ENCODE data around the gene UGT1A6.
"Not testable (repeated sequence)": the region's sequence is repeated elsewhere in the genome, so short reads cannot be mapped to it uniquely, and the experiment has no call there.

The UGT1A6 gene

GRCh38 chr2:233692648-233693047 lies at the start of gene UGT1A6:
Gene UGT1A6 (plus strand): TSS chr2:233692890. CDS start chr2:233693005, 115 bp downstream.
- no peak for DNase-seq

GRCh38 chr2:233643128-233643527 lies 49.6 kb upstream of the UGT1A6 start:
- no peak for DNase-seq

- not testable (repeated sequence) for DNase-seq
Observed at GRCh38 chr2:233646033-233646432, 46.7 kb upstream of the UGT1A6 start.

DNA sequence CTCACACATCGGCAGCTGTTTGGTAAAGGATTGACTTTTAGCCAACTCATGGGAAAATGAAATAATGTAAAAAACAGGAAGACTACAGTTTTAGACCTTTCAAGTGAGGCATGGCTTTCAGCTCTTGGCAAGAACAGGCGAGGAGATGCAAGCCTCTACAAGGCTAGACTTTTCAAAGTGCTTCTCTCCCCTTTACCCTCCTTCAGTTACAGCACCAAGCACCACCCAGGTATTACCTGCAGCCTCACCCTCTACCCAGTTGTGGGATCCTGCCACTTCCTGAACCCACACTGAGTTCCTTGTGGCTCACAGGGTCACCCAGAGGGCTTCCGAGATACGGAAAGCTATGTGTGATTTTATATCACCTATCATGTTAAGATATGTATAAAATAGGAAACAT lies 41.7 kb upstream of the UGT1A6 start:
- DNase-seq, result no peak

- no peak for DNase-seq
Observed at GRCh38 chr2:233651430-233651829, 41.3 kb upstream of the UGT1A6 start.

- no peak for DNase-seq
Observed at GRCh38 chr2:233654501-233654900, 38.2 kb upstream of the UGT1A6 start.

GRCh38 chr2:233655043-233655442 lies 37.6 kb upstream of the UGT1A6 start:
- DNase-seq, result no peak

- DNase-seq, result not testable (repeated sequence)
Observed at GRCh38 chr2:233655943-233656342, 36.7 kb upstream of the UGT1A6 start.

DNA sequence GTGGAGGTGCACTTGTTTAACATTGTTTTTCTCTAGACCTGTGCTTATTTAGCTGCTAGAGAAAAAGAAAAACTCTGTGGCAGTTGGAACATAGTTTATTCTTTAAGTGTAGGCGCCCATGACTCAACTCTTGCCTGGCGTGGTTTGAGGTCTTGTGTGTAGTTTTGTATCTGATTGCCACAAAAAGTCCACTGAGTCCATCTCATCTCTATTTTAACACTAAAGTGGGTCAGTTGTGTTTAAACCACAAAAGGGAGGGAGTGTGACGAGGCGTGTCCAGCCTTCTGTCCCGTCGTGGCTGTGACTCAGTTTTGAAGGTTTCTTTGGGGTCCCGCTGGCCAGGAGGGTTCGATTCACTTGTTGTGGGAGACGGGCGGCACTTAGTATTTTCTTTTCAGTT lies 36.2 kb upstream of the UGT1A6 start:
- DNase-seq, result no peak

DNA sequence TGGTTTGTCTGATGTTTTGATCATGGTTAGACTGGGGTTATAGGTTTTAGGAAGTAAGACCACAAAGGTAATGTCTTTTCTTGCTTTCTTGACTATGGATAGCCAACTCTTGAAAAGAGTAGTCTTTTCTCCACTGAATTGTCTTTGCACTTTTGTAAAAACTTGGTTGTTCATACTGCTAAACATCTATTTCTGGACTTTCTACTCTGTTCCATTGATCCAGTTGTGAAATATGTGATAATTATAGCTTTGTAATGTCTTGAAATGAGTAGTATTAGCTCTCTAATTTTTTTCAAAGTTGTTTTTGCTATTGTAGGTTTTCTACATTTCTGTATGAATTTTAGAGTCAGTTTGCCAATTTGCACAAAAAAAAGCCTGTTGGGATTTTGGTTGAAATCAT lies 34.1 kb upstream of the UGT1A6 start:
- no peak for DNase-seq

GRCh38 chr2:233663911-233664310 lies 28.8 kb upstream of the UGT1A6 start:
- DNase-seq, result no peak

DNA sequence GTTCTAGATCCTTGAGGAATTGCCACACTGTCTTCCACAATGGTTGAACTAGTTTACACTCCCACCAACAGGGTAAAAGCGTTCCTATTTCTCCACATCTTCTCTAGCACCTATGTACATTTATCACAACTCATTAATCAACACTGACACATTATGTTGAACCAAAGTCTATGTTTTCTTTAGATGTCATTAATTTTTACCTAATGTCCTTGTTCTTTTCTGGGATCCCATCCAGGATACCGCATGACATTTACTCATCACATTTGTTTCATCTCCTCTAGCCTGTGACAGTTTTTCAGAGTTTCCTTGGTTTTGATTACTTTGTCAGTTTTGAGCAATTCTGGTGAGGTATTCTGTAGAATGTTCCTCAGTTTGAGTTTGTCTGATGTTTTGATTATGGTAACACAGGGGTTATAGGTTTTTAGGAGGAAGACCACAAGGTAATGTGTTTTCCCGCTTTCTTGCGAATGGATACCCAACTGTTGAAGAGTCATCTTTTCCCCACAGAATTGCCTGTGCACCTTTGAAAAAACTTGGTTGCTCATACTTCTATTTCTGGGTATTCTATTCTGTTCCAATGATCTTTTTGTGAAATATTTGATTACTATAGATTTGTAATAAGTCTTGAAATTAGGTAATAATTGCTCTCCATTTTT lies 24.0 kb upstream of the UGT1A6 start:
- DNase-seq, result no peak

DNA sequence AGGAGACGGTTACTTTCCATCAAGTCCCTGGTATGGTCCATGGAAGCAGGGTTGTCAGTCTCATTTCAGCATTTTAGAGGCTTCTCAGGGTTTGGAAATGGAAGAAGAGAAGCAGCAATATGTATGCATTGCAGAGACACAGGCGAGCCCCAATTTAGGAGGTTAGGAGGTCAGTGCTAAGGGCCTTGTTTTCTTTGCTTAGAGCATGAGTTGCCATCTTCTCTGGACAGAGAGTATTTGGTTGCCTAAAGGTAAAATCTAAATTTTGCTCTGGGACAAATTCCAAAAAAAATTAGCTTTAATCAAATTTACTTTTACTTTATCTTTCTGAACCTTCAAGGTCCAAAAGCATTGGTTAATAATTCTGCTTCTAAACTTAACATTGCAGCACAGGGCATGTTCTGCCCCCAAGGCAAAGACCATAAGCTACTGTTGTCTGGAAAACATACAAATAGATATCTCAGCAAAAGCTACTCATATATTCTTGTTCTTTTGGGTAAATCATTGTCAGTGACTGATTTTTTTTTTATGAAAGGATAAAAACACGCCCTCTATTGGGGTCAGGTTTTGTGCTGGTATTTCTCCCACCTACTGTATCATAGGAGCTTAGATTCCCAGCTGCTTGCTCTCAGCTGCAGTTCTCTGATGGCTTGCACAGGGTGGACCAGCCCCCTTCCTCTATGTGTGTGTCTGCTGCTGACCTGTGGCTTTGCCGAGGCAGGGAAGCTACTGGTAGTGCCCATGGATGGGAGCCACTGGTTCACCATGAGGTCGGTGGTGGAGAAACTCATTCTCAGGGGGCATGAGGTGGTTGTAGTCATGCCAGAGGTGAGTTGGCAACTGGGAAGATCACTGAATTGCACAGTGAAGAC lies 21.2 kb upstream of the UGT1A6 start, which contains the start of gene UGT1A9:
Gene UGT1A9, plus strand, starts transcription at position 609 of the 872 bp plus-strand sequence. Its CDS starts 37 bp downstream, at position 646.
- DNase-seq, result no peak

DNA sequence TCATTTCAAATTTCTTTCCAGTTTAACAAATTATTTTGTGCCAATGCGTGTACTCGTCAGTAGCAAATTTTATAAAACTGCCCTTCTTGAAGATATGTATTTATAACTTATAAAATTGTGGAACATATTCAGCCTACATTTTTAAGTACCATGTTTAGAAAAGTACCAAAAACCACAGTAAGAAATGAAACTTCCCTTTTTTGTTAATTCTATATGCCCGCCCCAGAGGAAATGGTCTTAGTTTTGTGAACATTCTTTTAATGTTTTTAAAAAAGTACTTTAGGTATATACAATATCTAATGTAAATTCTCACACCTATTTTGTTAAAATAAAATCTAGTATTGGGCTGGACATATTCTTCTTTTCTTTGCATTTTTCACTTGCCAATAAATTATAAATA lies 19.8 kb upstream of the UGT1A6 start:
- DNase-seq, result no peak

DNA sequence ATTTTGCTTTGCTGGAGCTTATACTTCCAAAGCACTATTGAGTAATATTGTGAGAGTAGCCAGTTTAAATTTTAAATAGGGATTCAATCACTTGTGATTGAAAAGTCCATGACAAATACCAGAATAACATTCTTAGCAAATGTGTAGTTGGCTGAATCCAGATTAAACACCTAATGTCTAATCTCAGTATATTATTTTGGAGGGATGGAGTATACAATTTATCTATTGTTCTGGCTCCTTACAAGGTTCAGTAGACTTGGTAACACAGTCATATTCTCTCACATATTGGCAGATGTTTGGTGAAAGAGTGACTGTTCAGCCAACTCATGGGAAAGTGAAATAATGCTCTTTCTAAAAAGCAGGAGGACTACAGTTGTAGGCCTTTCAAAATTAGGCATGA lies 18.8 kb upstream of the UGT1A6 start:
- DNase-seq, result no peak

- DNase-seq, result no peak
Observed at GRCh38 chr2:233674314-233674713, 18.4 kb upstream of the UGT1A6 start.

DNA sequence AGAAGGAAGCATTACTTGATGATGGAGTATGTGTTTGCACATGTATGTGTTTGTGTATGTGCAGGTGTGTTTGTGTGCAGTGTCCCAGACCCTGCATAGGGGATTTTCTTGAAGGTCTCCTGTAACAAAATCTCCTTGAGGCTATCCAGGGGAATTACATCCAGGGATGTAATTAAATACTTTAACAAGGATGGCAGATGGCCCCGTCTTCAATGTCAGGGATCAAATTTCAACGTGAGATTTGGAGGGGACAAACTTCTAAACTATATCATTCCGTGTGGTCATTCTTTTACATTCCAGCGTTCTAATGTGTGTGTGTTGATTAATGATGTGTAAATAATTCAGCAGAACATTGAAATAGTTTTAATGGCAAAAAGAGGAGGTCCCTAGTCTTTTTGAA lies 17.7 kb upstream of the UGT1A6 start:
- no peak for DNase-seq

- DNase-seq, result no peak
Observed at GRCh38 chr2:233676046-233676445, 16.6 kb upstream of the UGT1A6 start.

GRCh38 chr2:233679196-233679595 lies 13.5 kb upstream of the UGT1A6 start:
- no peak for DNase-seq

GRCh38 chr2:233680361-233681045 lies 12.2 kb upstream of the UGT1A6 start:
- DNase-seq, result no peak

DNA sequence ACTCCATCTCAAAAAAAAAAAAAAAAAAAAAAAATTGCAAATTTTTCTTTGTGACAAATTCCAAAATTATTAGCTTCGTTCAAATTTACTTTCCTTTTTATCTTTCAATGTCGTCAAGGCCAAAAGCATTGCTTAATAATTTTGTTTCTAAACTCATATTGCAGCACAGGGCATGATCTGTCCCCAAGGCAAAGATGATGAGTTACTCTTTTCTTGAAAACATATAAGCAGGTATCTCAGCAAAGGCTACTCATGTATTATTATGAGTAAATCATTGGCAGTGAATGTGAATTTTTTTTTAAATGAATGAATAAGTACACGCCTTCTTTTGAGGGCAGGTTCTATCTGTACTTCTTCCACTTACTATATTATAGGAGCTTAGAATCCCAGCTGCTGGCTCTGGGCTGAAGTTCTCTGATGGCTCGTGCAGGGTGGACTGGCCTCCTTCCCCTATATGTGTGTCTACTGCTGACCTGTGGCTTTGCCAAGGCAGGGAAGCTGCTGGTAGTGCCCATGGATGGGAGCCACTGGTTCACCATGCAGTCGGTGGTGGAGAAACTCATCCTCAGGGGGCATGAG lies 11.1 kb upstream of the UGT1A6 start, which contains the start of gene UGT1A7:
Gene UGT1A7, plus strand, starts transcription at position 381 of the 579 bp plus-strand sequence. Its CDS starts 37 bp downstream, at position 418.
- DNase-seq, result no peak

- no peak for DNase-seq
Observed at GRCh38 chr2:233684640-233685039, 8.1 kb upstream of the UGT1A6 start.

DNA sequence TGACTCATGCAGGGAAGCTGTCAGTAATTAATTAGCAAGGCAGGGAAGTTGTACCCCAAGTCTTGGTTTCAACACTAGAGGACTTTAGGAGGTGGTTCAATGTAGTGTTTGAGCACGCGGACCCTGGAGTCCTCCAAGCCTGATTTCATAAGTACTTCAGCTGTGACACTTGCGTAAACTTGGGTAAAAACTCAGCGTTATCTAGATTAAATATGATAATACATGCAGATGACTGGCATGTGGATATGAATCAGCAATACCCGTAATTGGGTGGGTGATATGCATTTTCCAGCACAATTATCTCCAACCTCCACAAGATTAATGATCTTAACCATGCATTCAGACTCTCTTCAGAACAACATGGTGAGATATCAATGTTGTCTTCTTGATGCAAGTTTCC lies 5.8 kb upstream of the UGT1A6 start:
- no peak for DNase-seq

All from T1000 (cell line).